Right lung (tissue), 5 donors: ENCODE results near the gene PNPLA6. TPM values are rescaled to one million over a fixed set of nuclear protein-coding genes. Genes with fewer than 3 reads are reported as not detected.

Experiments
- DNase-seq, 2 donors: peaks; one replicate each; pipeline ENCODE4 v3.0.0-alpha.2; 2013
- polyA plus RNA-seq, 5 donors: library from polyadenylated mRNA; unstranded; fragments of 120-200 nt; gene quantifications; one replicate each; pipeline versions ENCODE4 v1.2.1 to v1.2.3, GENCODE V29; 2013; ENCODE audit warnings: inconsistent platforms in 1 of 5, low replicate concordance in 1 of 5; ENCODE audit not compliant: insufficient read length in 5 of 5, insufficient read depth in 1 of 5

Gene PNPLA6
- polyA plus RNA-seq, 5 donors: 25.2 to 45.6 (median 31.1) TPM

- DNase-seq: no peak
These were observed 21.5 kb upstream of the PNPLA6 start for GRCh38 chr19:7513809-7514642.

GRCh38 chr19:7515110-7515644, 20.3 kb upstream of the PNPLA6 start:
- DNase-seq: peak in 1 of 2 donors; percentile 52

GRCh38 chr19:7515645-7516151, 19.8 kb upstream of the PNPLA6 start, which contains the start of gene ZNF358:
TSS of gene ZNF358 (plus strand) at chr19:7516103. CDS start at chr19:7519243, 3,140 bp downstream.
- DNase-seq: peak; percentile 73 to 77

GRCh38 chr19:7516333-7516732, 19.2 kb upstream of the PNPLA6 start:
- DNase-seq: no peak

DNA sequence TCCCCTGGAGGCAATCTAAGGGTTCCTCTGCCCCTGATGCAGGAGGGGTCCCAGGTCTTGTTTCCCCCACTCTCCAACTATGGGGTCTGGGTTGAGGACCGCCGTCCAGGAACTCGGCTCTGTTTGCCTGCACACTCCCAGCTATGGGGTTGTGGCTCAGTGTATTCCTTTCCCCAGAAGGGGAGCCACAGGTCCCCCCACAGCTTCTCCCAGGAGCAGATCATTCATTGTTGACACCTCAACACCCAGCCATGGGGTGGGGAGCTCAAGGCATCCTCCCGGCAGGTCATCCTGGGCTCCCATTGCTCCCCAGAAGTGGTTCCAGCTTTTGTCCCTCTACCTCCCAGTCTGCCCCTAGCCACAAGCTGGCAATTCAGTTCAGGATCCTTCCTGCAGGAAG, 18.6 kb upstream of the PNPLA6 start:
- DNase-seq: no peak

GRCh38 chr19:7519361-7520130, 16.0 kb upstream of the PNPLA6 start:
- no peak for DNase-seq

GRCh38 chr19:7520131-7521051, 15.1 kb upstream of the PNPLA6 start:
- DNase-seq: no peak

- DNase-seq: no peak
These were observed 13.9 kb upstream of the PNPLA6 start for GRCh38 chr19:7521551-7522071.

- DNase-seq: peak; percentile 98
These were observed 13.2 kb upstream of the PNPLA6 start, which contains the start of gene MCOLN1 for GRCh38 chr19:7522072-7522922. TSS of gene MCOLN1 (plus strand) at chr19:7522624. CDS start at chr19:7522751, 127 bp downstream.

DNA sequence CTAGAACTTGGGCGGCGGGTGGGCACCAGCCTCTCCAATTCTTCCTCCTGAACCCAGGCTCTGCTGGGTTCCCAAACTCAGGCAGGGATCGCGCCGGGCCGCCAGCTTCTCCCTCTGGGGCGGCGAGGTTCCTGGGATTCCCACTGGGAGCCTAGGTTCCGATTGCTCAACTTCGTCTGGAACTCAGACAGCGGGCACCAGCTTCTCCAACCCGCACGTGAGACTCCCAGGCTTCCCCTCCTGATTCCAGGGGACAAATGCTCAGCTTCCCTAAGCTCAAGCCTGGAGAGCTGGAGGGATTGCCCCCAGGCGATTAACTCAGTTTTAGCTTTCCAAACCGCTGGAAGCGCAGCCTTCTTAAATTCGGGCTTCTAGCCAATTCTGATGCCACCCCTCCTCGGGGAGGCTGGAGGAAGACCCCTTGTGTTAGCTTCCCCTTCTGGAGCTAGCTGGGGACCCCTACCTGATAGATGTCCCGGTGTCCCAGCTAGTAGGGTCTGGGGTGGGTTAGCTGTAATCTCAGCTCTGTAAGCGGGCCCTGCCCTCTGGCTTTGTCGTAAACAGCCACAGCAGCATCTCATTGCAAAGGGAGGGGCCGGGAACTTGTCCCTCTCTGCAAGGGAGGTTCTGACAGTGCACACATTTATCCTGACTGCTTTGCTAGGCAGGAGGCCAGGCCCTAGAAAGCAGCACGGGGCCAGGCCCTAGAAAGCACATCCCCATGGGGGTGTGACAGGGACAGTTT, 12.4 kb upstream of the PNPLA6 start:
- no peak for DNase-seq

GRCh38 chr19:7524523-7524922, 11.0 kb upstream of the PNPLA6 start:
- DNase-seq: no peak

DNA sequence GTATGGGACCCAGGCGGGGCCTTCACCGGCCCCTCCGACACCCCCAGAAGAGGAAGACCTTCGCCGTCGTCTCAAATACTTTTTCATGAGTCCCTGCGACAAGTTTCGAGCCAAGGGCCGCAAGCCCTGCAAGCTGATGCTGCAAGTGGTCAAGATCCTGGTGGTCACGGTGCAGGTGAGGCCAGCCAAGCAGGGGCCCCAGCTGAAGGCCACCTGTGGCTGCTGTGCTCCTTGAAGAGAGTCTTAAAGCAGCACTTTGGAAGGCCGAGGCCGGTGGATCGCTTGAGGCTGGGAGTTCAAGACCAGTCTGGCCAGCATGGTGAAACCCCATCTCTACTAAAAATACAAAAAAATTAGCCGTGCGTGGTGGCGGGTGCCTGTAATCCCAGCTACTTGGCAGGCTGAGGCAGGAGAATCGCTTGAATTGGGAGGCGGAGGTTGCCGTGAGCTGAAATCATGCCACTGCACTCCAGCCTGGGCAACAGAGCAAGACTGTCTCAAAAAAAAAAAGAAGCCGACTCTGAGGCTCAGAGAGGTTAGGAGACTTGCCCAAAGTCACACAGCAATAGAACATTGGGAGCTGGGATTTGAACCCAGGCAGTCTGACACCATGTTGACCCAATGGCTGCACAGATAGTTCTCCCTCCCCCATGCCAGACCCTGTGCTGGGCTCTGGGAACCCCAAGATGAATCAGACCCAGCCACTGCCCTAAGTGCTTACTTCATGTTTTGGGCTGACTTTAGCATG, 10.4 kb upstream of the PNPLA6 start:
- no peak for DNase-seq

- DNase-seq: no peak
These were observed 9.2 kb upstream of the PNPLA6 start for GRCh38 chr19:7526059-7526929.

GRCh38 chr19:7527516-7528191, 7.9 kb upstream of the PNPLA6 start:
- no peak for DNase-seq

DNA sequence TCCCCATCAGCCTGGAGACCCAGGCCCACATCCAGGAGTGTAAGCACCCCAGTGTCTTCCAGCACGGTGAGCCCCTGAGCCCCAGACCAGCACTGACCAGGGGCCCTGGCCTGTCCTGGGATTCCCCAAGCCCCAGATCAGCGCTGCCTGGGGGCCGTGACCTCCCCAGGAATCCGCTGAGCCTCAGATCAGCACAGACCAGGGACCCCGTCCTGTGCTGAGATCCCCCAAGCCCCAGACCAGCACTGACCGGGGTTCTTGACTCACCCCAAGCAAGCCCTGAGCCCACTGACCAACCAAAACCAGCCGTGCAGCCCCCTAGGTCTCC, 7.4 kb upstream of the PNPLA6 start:
- no peak for DNase-seq

- no peak for DNase-seq
These were observed 6.8 kb upstream of the PNPLA6 start for GRCh38 chr19:7528522-7529245.
